H9 (cell line): ENCODE data around the gene OSR1. TPM values are rescaled to one million over a fixed set of nuclear protein-coding genes. Genes with fewer than 3 reads are reported as not detected.

ENCODE experiments used
- DNase-seq: peaks from one replicate; pipeline ENCODE4 v3.0.0-alpha.2; 2017
- H2AFZ ChIP-seq: one replicate; pipeline ENCODE4 v1.6.1; 2013; ENCODE audit warnings: mild to moderate bottlenecking, low read length, control low read depth, moderate library complexity
- H2AK5ac ChIP-seq: 2 replicates; pipeline ENCODE4 v1.6.1; 2013; ENCODE audit warnings: low read length, control low read depth, mixed read lengths; ENCODE audit not compliant: insufficient read length
- H2BK120ac ChIP-seq: one replicate; pipeline ENCODE4 v1.6.1; 2013; ENCODE audit warnings: low read depth, mild to moderate bottlenecking, low read length, control low read depth, inconsistent platforms; ENCODE audit not compliant: poor library complexity, severe bottlenecking
- H2BK12ac ChIP-seq: 2 replicates; pipeline ENCODE4 v1.6.1; 2013; ENCODE audit warnings: low read length, control low read depth, mixed read lengths, low read depth; ENCODE audit not compliant: insufficient read length
- H2BK15ac ChIP-seq: 2 replicates; pipeline ENCODE4 v1.6.1; 2013; ENCODE audit warnings: low read depth, low read length, control low read depth
- H2BK20ac ChIP-seq: one replicate; pipeline ENCODE4 v1.6.1; 2013; ENCODE audit warnings: low read depth, mild to moderate bottlenecking, low read length, control low read depth, inconsistent platforms; ENCODE audit not compliant: poor library complexity, severe bottlenecking
- H2BK5ac ChIP-seq: 2 replicates; pipeline ENCODE4 v1.6.1; 2013; ENCODE audit warnings: low read length, control low read depth, mixed read lengths; ENCODE audit not compliant: insufficient read length
- H3K14ac ChIP-seq: 2 replicates; pipeline ENCODE4 v1.6.1; 2013; ENCODE audit warnings: low read length, control low read depth; ENCODE audit not compliant: insufficient read depth
- H3K18ac ChIP-seq: 2 replicates; pipeline ENCODE4 v1.6.1; 2013; ENCODE audit warnings: low read depth, mild to moderate bottlenecking, mixed read lengths, low read length, control low read depth; ENCODE audit not compliant: insufficient read length
- H3K23ac ChIP-seq: 2 replicates; pipeline ENCODE4 v1.6.1; 2013; ENCODE audit warnings: low read length, control low read depth, mixed read lengths, low read depth; ENCODE audit not compliant: insufficient read length
- H3K23me2 ChIP-seq: 2 replicates; pipeline ENCODE4 v1.6.1; 2013; ENCODE audit warnings: low read depth, mild to moderate bottlenecking, mixed read lengths, low read length, control low read depth; ENCODE audit not compliant: insufficient read length, poor library complexity, severe bottlenecking
- H3K27ac ChIP-seq: 2 replicates; pipeline ENCODE4 v1.5.1; 2013; ENCODE audit warnings: low read length, control low read depth, mixed read lengths, low read depth; ENCODE audit not compliant: insufficient read length
- H3K27me3 ChIP-seq: 2 replicates; pipeline ENCODE4 v1.6.1; 2013; ENCODE audit warnings: low read length, control low read depth, inconsistent platforms; ENCODE audit not compliant: insufficient read depth
- H3K4ac ChIP-seq: 2 replicates; pipeline ENCODE4 v1.6.1; 2013; ENCODE audit warnings: low read depth, mild to moderate bottlenecking, control low read depth, inconsistent platforms, low read length, moderate library complexity
- H3K4me1 ChIP-seq: 2 replicates; pipeline ENCODE4 v1.6.1; 2013; ENCODE audit warnings: low read length, control low read depth, inconsistent platforms; ENCODE audit not compliant: insufficient read depth
- H3K4me2 ChIP-seq: 2 replicates; pipeline ENCODE4 v1.6.1; 2013; ENCODE audit warnings: low read length, control low read depth, mixed read lengths; ENCODE audit not compliant: insufficient read length, insufficient read depth
- H3K56ac ChIP-seq: 2 replicates; pipeline ENCODE4 v1.6.1; 2013; ENCODE audit warnings: low read depth, mild to moderate bottlenecking, mixed read lengths, low read length, control low read depth; ENCODE audit not compliant: insufficient read length
- H3K79me1 ChIP-seq: 2 replicates; pipeline ENCODE4 v1.6.1; 2013; ENCODE audit warnings: low read depth, mild to moderate bottlenecking, moderate library complexity, low read length, control low read depth, inconsistent platforms; ENCODE audit not compliant: insufficient read depth, poor library complexity, severe bottlenecking
- H3K79me2 ChIP-seq: 2 replicates; pipeline ENCODE4 v1.6.1; 2013; ENCODE audit warnings: low read length, control low read depth, inconsistent platforms; ENCODE audit not compliant: insufficient read depth
- H3K9ac ChIP-seq: 2 replicates; pipeline ENCODE4 v1.6.1; 2013; ENCODE audit warnings: low read length, control low read depth, mixed read lengths; ENCODE audit not compliant: insufficient read length; ENCODE audit errors: extremely low read depth
- H3K9me3 ChIP-seq: one replicate; pipeline ENCODE4 v1.6.1; 2013; ENCODE audit warnings: low read depth, low read length, inconsistent platforms; ENCODE audit not compliant: control insufficient read depth
- H3T11ph ChIP-seq: one replicate; pipeline ENCODE4 v1.6.1; 2013; ENCODE audit warnings: mild to moderate bottlenecking, low read length, control low read depth, inconsistent platforms
- H4K20me1 ChIP-seq: one replicate; pipeline ENCODE4 v1.6.1; 2013; ENCODE audit not compliant: control insufficient read depth, insufficient read length, insufficient read depth
- H4K5ac ChIP-seq: 2 replicates; pipeline ENCODE4 v1.6.1; 2013; ENCODE audit warnings: low read depth, mild to moderate bottlenecking, mixed read lengths, low read length, control low read depth; ENCODE audit not compliant: insufficient read length
- H4K8ac ChIP-seq: replicated peaks from 2 replicates; pipeline ENCODE4 v1.6.1; 2013; ENCODE audit warnings: low read length, control low read depth, mixed read lengths, low read depth; ENCODE audit not compliant: insufficient read length
- H4K91ac ChIP-seq: 2 replicates; pipeline ENCODE4 v1.6.1; 2013; ENCODE audit warnings: low read depth, mild to moderate bottlenecking, moderate library complexity, mixed read lengths, low read length, control low read depth; ENCODE audit not compliant: insufficient read length
- H3K27ac Mint-ChIP-seq, 3 experiments: 2 replicates in 2 of 3; 3 replicates in 1 of 3; pipeline ENCODE4 v1.8.0; 2020 to 2021; ENCODE audit warnings: mixed read lengths in 3 of 3, mild to moderate bottlenecking in 1 of 3, moderate library complexity in 1 of 3
- H3K27me3 Mint-ChIP-seq: 2 replicates; pipeline ENCODE4 v1.8.0; 2021; ENCODE audit warnings: low read depth, mild to moderate bottlenecking, moderate library complexity, mixed read lengths
- H3K36me3 Mint-ChIP-seq, 3 experiments: 2 replicates in 2 of 3; 3 replicates in 1 of 3; pipeline ENCODE4 v1.8.0; 2020 to 2021; ENCODE audit warnings: low read depth in 3 of 3, mixed read lengths in 3 of 3; ENCODE audit not compliant: insufficient read depth in 1 of 3
- H3K4me1 Mint-ChIP-seq, 2 experiments: 2 replicates each; pipeline ENCODE4 v1.8.0; 2020; ENCODE audit warnings: mixed read lengths in 2 of 2
- H3K4me3 Mint-ChIP-seq, 2 experiments: 2 replicates in 1 of 2; 3 replicates in 1 of 2; pipeline ENCODE4 v1.8.0; 2020 to 2021; ENCODE audit warnings: mild to moderate bottlenecking in 2 of 2, mixed read lengths in 2 of 2, moderate library complexity in 1 of 2
- H3K9me3 Mint-ChIP-seq, 2 experiments: 2 replicates in 1 of 2; 3 replicates in 1 of 2; pipeline ENCODE4 v1.8.0; 2020; ENCODE audit warnings: mild to moderate bottlenecking in 2 of 2, mixed read lengths in 2 of 2, moderate library complexity in 1 of 2
- CTCF ChIP-seq: fragments of 200-600 bp; sonication (generic); conservative IDR thresholded peaks from 3 replicates; pipeline ENCODE4 v1.8.0; 2021; ENCODE audit warnings: antibody characterized with exemption, mild to moderate bottlenecking
- WGBS: extraction: QIAGEN DNeasy Blood & Tissue Kit; methylation state at CpG from one replicate; pipeline ENCODE4 v1.1.7; 2013; ENCODE audit warnings: missing lambda C conversion rate, low lambda C conversion rate, mixed read lengths; ENCODE audit not compliant: insufficient read length; ENCODE audit errors: extremely low coverage; 5-methylcytosine and 5-hydroxymethylcytosine counted together
- total RNA-seq: library from RNA; stranded (reverse); gene quantifications from 2 replicates; pipeline ENCODE4 v1.2.1, GENCODE V29; 2021

Gene OSR1
- total RNA-seq, 1 experiment from 2014 or later, result 0.35 TPM

- H3K79me1 ChIP-seq, result no peaks in the 10 kb centered on the region
- H2BK120ac ChIP-seq, result no peak overlapping the region
- H3K56ac ChIP-seq, result no peak overlapping the region
- Mint-ChIP-seq H3K27me3 (peaks cover 99% of the 10 kb centered on the region), H3K4me3 (peak overlapping the region in 1 of 2 experiments; percentile 59; a peak in 2 of 5 replicates), H3K36me3 (peaks cover 0 to 4% (median 0%) of the 10 kb centered on the region in 3 experiments; a peak in 1 of 7 replicates), H3K4me1 (peaks cover 32 to 48% of the 10 kb centered on the region in 2 experiments), H3K9me3 (no peaks in the 10 kb centered on the region; a peak in 3 of 5 replicates), H3K27ac (no peak overlapping the region)
- H3K18ac ChIP-seq, result no peak overlapping the region
- peaks cover 96% of the 10 kb centered on the region for H3K27me3 ChIP-seq
- H4K20me1 ChIP-seq, result no peaks in the 10 kb centered on the region
- no peak overlapping the region for H3K9ac ChIP-seq
- peak overlapping the region; percentile 69 for H3K4me2 ChIP-seq
- H3K23ac ChIP-seq, result no peak overlapping the region
- no peak overlapping the region for H3K4ac ChIP-seq
- no peaks in the 10 kb centered on the region; the same call in 1 of the 2 replicates for H3K4me1 ChIP-seq
- H3K14ac ChIP-seq, result no peak overlapping the region
- H4K91ac ChIP-seq, result no peak overlapping the region
- no peak for DNase-seq
- H2AFZ ChIP-seq, result no peak overlapping the region
- peaks cover 21% of the 10 kb centered on the region for H3K23me2 ChIP-seq
- no peak overlapping the region for H4K5ac ChIP-seq
- no peak overlapping the region for H2BK12ac ChIP-seq
- H3K27ac ChIP-seq, result no peak overlapping the region
- no peak overlapping the region for H2AK5ac ChIP-seq
- no peak overlapping the region for H2BK20ac ChIP-seq
- no CpG with 5 or more reads among the region's 18 CpGs for WGBS
- no peaks in the 10 kb centered on the region for H3K9me3 ChIP-seq
- no peak overlapping the region for H4K8ac ChIP-seq
- H2BK5ac ChIP-seq, result no peak overlapping the region
- no peak for TF ChIP-seq CTCF
- H3K79me2 ChIP-seq, result no peaks in the 10 kb centered on the region
- no peak overlapping the region for H2BK15ac ChIP-seq
- H3T11ph ChIP-seq, result no peak overlapping the region
Observed at GRCh38 chr2:19355416-19355821, 3.0 kb downstream of the OSR1 start.
